Measurements from ENCODE around the gene GTF2F2.

Gene GTF2F2

GRCh38 chr13:45122941-45123340 is 2.6 kb downstream of the GTF2F2 start:
- TF ChIP-seq CTCF (IDR thresholded peaks at IDR 0.05; ENCODE audit: low read depth, low read length, missing control alignments), result no peak
- no peak overlapping the region for H3K4me3 ChIP-seq (ENCODE audit: low read depth, low read length)
- DNase-seq (ENCODE audit: low read depth), result no peak

- no peak for TF ChIP-seq CTCF (IDR thresholded peaks at IDR 0.05; ENCODE audit: low read depth, low read length, missing control alignments)
- H3K4me3 ChIP-seq (ENCODE audit: low read depth, low read length), result no peak overlapping the region
- peak; percentile 55 for DNase-seq (ENCODE audit: low read depth)
These were observed 12.2 kb downstream of the GTF2F2 start for GRCh38 chr13:45132369-45133064.

- no peak overlapping the region for H3K4me3 ChIP-seq (ENCODE audit: low read depth, low read length)
- TF ChIP-seq CTCF (IDR thresholded peaks at IDR 0.05; ENCODE audit: low read depth, low read length, missing control alignments), result no peak
- DNase-seq (ENCODE audit: low read depth), result no peak
These were observed 13.2 kb downstream of the GTF2F2 start for GRCh38 chr13:45133396-45134118.

GRCh38 chr13:45136741-45137504 is 16.6 kb downstream of the GTF2F2 start:
- no peak overlapping the region for H3K4me3 ChIP-seq (ENCODE audit: low read depth, low read length)
- no peak for DNase-seq (ENCODE audit: low read depth)
- TF ChIP-seq CTCF (IDR thresholded peaks at IDR 0.05; ENCODE audit: low read depth, low read length, missing control alignments), result no peak

- no peak for DNase-seq (ENCODE audit: low read depth)
- no peak for TF ChIP-seq CTCF (IDR thresholded peaks at IDR 0.05; ENCODE audit: low read depth, low read length, missing control alignments)
- no peak overlapping the region for H3K4me3 ChIP-seq (ENCODE audit: low read depth, low read length)
These were observed 17.2 kb downstream of the GTF2F2 start for GRCh38 chr13:45137526-45137925.

- no peak overlapping the region for H3K4me3 ChIP-seq (ENCODE audit: low read depth, low read length)
- DNase-seq (ENCODE audit: low read depth), result no peak
- TF ChIP-seq CTCF (IDR thresholded peaks at IDR 0.05; ENCODE audit: low read depth, low read length, missing control alignments), result no peak
These were observed 18.0 kb downstream of the GTF2F2 start for GRCh38 chr13:45138282-45138681.

All from GM12864 (cell line).